ENCODE results near the gene NAA35. TPM values are rescaled to one million over a fixed set of nuclear protein-coding genes. Genes with fewer than 3 reads are reported as not detected.

The NAA35 gene
- total RNA-seq, 3 donors from 2014 or later, result 29.7 to 37.4 (median 31.0) TPM

- H3K9me3 ChIP-seq, result no peaks in the 10 kb centered on the region
- no peak overlapping the region for H3K4me3 ChIP-seq
- DNase-seq (no peak), ATAC-seq (no peak)
- H3K36me3 ChIP-seq (ENCODE audit: low read depth), result peaks cover under 1% of the 10 kb centered on the region
- no peaks in the 10 kb centered on the region for H3K4me1 ChIP-seq (ENCODE audit: low read depth)
- TF ChIP-seq CTCF (IDR thresholded peaks at IDR 0.05), result no peak
- intact Hi-C loops (cut with DNase I, micrococcal nuclease), result no loop called here
Observed at GRCh38 chr9:86009133-86009532, 68.2 kb downstream of the NAA35 start.

DNA sequence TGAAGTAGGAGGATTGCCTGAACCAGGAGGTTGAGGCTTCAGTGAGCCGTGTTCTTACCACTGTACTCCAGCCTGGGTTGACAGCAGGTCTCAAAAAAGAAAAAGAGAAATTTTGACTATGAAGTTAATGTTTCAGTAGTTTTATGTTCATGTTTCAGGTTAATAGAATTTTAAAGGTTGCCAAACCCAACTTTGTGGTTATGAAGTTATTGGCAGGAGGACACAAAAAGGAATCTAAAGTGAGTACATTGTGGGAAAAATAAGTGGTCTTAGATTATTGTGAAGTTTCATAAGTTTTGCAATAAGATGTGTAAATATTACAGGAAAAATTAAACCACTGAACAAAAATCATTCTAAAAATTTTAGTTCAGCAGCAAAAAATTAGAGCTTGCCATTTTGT, 79.8 kb downstream of the NAA35 start:
- intact Hi-C loops (cut with DNase I, micrococcal nuclease), result no loop called here
- H3K36me3 ChIP-seq (ENCODE audit: low read depth), result no peaks in the 10 kb centered on the region

DNA sequence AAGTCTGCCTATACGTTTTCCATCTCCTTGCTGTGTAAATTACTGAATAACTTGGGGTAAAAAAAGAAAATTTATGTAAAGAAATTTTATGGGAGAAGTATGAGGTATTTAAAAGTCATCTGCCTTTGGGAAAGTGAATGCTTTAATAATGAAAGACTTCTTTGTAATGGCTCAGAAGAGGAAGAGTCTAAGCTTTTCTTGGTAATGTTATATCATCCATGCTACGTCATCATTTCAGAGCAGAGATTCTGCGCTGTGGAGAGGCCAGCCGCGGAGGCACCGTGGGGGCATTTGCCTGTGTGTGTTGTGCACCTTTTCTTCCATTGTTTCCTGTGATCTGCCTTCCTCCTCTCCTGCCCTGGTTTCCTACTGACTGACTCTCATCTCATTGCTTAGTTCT, 80.2 kb downstream of the NAA35 start:
- DNase-seq, result no peak
- no peak for ATAC-seq
- no peak overlapping the region for H3K4me3 ChIP-seq
- no peaks in the 10 kb centered on the region for H3K4me1 ChIP-seq (ENCODE audit: low read depth)
- intact Hi-C loops (cut with DNase I, micrococcal nuclease), result no loop called here
- no peak for TF ChIP-seq CTCF (IDR thresholded peaks at IDR 0.05)
- H3K36me3 ChIP-seq (ENCODE audit: low read depth), result no peaks in the 10 kb centered on the region
- H3K9me3 ChIP-seq, result no peaks in the 10 kb centered on the region

More for the DNA sequence above, 79.8 kb downstream of the NAA35 start:
- DNase-seq, result no peak
- Histone ChIP-seq H3K4me3 (no peak overlapping the region), H3K4me1 (ENCODE audit: low read depth) (no peaks in the 10 kb centered on the region), H3K9me3 (no peaks in the 10 kb centered on the region)
- TF ChIP-seq CTCF (IDR thresholded peaks at IDR 0.05), result no peak
- ATAC-seq, result no peak

DNA sequence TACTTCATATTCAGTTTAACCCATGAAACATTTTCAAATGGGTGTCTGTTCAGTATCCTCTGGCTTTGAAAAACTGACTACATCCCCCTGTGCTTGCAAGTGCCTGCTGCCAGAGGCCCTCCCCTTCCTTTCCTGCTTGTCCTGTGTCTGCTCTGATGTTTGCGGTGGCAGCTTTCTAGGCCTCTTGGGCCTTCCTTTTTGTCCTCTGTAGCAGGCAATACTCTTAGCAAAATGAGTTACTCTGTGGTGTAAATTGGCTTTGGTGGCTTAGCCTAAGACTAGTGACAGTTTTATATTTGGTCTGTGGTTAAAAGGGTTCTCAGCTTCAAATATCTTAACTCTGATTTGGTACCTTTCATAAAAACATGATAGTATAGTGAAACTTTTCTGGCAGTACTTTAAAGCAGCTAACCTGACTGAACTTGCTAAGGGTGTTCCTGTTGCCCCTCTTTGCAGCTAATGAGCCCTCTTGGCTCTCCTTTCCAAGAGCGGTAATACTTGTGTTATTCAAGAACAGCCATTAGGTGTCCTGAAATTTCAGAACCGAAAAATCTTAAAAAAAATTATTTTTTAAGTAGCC, 81.8 kb downstream of the NAA35 start:
- Histone ChIP-seq H3K4me1 (ENCODE audit: low read depth) (no peaks in the 10 kb centered on the region), H3K9me3 (no peaks in the 10 kb centered on the region), H3K4me3 (no peak overlapping the region), H3K36me3 (ENCODE audit: low read depth) (no peaks in the 10 kb centered on the region)
- intact Hi-C loops (cut with DNase I, micrococcal nuclease), result no loop called here
- ATAC-seq (no peak), DNase-seq (no peak)
- no peak for TF ChIP-seq CTCF (IDR thresholded peaks at IDR 0.05)

GRCh38 chr9:86027767-86028166, 86.8 kb downstream of the NAA35 start:
- Histone ChIP-seq H3K4me3 (no peak overlapping the region), H3K36me3 (ENCODE audit: low read depth) (no peaks in the 10 kb centered on the region), H3K9me3 (no peaks in the 10 kb centered on the region), H3K4me1 (ENCODE audit: low read depth) (no peaks in the 10 kb centered on the region)
- no peak for DNase-seq
- ATAC-seq, result no peak
- no peak for TF ChIP-seq CTCF (IDR thresholded peaks at IDR 0.05)
- intact Hi-C loops (cut with DNase I, micrococcal nuclease), result no loop called here

Measured in mucosa of descending colon (tissue), 3 donors.